Ectodermal cell (in vitro differentiated cells): Measurements from ENCODE around the gene POLR2M.

Experiments used
- H3K27ac ChIP-seq: 2 replicates; pipeline ENCODE4 v1.7.0; 2013; ENCODE audit warnings: mild to moderate bottlenecking, low read depth, low read length; ENCODE audit not compliant: insufficient read depth, poor library complexity, severe bottlenecking
- H3K27me3 ChIP-seq: 2 replicates; pipeline ENCODE4 v1.7.0; 2013; ENCODE audit warnings: mild to moderate bottlenecking, low read length; ENCODE audit not compliant: insufficient read depth, control insufficient read depth, poor library complexity, severe bottlenecking
- H3K36me3 ChIP-seq: one replicate; pipeline ENCODE4 v1.7.0; 2013; ENCODE audit warnings: low read length; ENCODE audit not compliant: control insufficient read depth, insufficient read depth
- H3K4me1 ChIP-seq: one replicate; pipeline ENCODE4 v1.7.0; 2013; ENCODE audit warnings: low read length; ENCODE audit not compliant: control insufficient read depth, insufficient read depth
- H3K4me3 ChIP-seq: 2 replicates; pipeline ENCODE4 v1.7.0; 2013; ENCODE audit warnings: low read depth, low read length, control low read depth; ENCODE audit not compliant: insufficient read depth
- H3K9me3 ChIP-seq: 2 replicates; pipeline ENCODE4 v1.7.0; 2013; ENCODE audit warnings: mild to moderate bottlenecking, low read length, moderate library complexity; ENCODE audit not compliant: control insufficient read depth
- WGBS, 2 experiments: methylation state at CpG; one replicate each; pipeline ENCODE4 v1.1.7; 2013; ENCODE audit warnings: missing lambda C conversion rate in 2 of 2; 5-methylcytosine and 5-hydroxymethylcytosine counted together

Gene POLR2M

DNA sequence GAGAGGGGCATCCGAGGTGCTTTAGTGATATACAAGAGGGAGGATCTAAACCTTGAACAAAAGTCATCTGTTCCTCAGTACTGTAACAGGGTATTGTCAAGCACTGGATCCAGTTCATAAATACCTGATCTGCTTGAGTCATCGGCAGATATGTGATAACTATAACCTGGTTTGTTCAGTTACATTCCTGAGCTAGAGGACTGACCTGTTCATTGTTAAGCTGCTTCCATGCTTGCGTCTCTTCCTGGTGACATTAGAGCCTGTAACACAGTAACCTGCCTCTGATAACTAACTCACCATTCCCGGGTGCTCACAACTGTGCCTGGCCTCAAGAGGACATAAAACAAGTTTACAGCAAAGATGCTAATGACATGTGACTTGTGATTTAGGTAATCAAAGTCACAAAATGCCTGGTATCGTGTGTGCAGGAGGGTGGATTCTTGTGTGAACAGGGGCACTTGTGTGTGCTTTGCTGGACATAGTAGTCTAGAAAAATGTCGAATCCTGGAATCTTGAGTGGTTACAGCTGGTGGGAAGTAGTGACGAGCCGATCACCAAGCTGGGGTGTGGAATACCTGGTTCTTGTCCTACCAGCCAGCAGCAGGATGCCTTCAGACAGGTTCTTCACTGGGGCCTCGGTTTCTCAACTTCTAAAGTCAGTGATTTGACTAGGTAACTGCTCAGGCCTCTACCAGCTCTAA is 30.9 kb upstream of the POLR2M start:
- no peak overlapping the region for H3K27ac ChIP-seq
- no peaks in the 10 kb centered on the region for H3K27me3 ChIP-seq
- H3K9me3 ChIP-seq, result no peaks in the 10 kb centered on the region
- no peaks in the 10 kb centered on the region for H3K4me1 ChIP-seq
- H3K4me3 ChIP-seq, result no peak overlapping the region
- no peaks in the 10 kb centered on the region for H3K36me3 ChIP-seq
- 92 to 93% methylated on average over 9 of the region's 9 CpGs for WGBS, 2 experiments

DNA sequence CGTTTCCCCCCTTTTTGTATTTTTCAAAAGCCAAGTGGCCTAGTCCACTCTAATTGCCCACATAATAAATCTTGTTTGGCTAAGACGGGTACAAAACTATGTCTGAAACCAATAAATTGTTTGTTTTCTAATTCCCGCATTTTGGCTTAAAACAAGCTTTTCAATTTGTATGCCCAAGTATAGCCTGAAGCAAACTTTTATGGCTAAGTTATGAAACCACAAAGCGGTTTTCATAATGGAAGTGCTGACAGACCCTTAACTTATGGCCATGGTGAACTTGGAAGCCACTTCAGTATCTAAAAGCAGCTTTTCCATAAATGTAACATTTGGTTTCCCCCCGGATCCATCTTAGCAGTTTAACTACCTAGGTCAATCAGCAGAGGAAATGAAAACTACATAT is 29.9 kb upstream of the POLR2M start:
- WGBS, 2 experiments, result 92 to 96% methylated on average over 5 of the region's 5 CpGs
- Histone ChIP-seq H3K9me3 (no peaks in the 10 kb centered on the region), H3K36me3 (no peaks in the 10 kb centered on the region), H3K4me3 (no peak overlapping the region), H3K4me1 (no peaks in the 10 kb centered on the region), H3K27me3 (no peaks in the 10 kb centered on the region), H3K27ac (no peak overlapping the region)

DNA sequence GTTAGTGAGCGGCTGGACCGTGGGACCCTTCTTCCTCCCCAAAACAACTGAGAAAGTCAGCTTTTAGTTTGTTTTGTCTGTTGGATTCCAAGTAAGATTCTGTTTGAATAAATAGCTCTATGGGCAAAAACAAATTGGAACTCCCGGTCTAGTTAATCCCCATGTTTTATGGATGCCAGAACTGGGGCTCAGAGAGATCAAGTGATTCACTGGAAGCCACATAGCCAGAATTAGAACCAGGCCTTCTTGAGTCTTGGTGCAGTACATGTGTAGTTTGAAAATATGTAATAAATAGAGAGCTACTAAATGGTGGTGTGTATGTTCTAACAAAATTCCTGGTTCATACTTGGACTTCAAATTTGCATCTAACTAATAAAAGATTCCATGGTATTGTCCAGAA is 29.3 kb upstream of the POLR2M start:
- Histone ChIP-seq H3K4me3 (no peak overlapping the region), H3K4me1 (no peaks in the 10 kb centered on the region), H3K27me3 (no peaks in the 10 kb centered on the region), H3K27ac (no peak overlapping the region), H3K36me3 (no peaks in the 10 kb centered on the region), H3K9me3 (no peaks in the 10 kb centered on the region)
- WGBS, 2 experiments, result 94 to 96% methylated on average over 3 of the region's 3 CpGs

- no peaks in the 10 kb centered on the region for H3K4me1 ChIP-seq
- H3K9me3 ChIP-seq, result no peaks in the 10 kb centered on the region
- H3K4me3 ChIP-seq, result no peak overlapping the region
- no peak overlapping the region for H3K27ac ChIP-seq
- no peaks in the 10 kb centered on the region for H3K27me3 ChIP-seq
- H3K36me3 ChIP-seq, result no peaks in the 10 kb centered on the region
- WGBS, 2 experiments, result 84 to 100% methylated on average over 1 of the region's 1 CpG
Observed at GRCh38 chr15:57680021-57680420, 26.5 kb upstream of the POLR2M start.

GRCh38 chr15:57681011-57681410 is 25.5 kb upstream of the POLR2M start:
- no peaks in the 10 kb centered on the region for H3K9me3 ChIP-seq
- no peak overlapping the region for H3K27ac ChIP-seq
- H3K36me3 ChIP-seq, result no peaks in the 10 kb centered on the region
- WGBS, 2 experiments, result 100% methylated on average over 1 of the region's 1 CpG
- no peaks in the 10 kb centered on the region for H3K27me3 ChIP-seq
- no peaks in the 10 kb centered on the region for H3K4me1 ChIP-seq
- no peak overlapping the region for H3K4me3 ChIP-seq

DNA sequence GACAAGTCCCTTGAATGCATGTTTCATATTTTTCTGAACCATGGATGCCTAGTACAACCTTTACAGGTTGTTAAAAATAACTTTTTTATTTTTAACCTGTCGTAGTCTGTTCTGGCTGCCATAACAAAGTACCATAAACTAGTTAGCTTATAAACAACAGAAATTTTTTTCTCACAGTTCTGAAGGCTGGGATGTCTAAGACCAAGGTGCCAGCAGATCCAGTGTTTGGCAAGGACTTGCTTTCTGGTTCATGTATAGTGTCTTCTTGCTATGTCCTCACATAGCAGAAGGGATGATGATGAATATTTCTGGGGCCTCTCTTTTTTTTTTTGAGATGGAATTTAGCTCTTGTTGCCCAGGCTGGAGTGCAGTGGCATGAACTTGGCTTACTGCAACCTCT is 23.0 kb upstream of the POLR2M start:
- 86 to 100% methylated on average over 1 of the region's 1 CpG for WGBS, 2 experiments
- Histone ChIP-seq H3K27ac (no peak overlapping the region), H3K4me3 (no peak overlapping the region), H3K4me1 (no peaks in the 10 kb centered on the region), H3K27me3 (no peaks in the 10 kb centered on the region), H3K9me3 (no peaks in the 10 kb centered on the region), H3K36me3 (no peaks in the 10 kb centered on the region)

DNA sequence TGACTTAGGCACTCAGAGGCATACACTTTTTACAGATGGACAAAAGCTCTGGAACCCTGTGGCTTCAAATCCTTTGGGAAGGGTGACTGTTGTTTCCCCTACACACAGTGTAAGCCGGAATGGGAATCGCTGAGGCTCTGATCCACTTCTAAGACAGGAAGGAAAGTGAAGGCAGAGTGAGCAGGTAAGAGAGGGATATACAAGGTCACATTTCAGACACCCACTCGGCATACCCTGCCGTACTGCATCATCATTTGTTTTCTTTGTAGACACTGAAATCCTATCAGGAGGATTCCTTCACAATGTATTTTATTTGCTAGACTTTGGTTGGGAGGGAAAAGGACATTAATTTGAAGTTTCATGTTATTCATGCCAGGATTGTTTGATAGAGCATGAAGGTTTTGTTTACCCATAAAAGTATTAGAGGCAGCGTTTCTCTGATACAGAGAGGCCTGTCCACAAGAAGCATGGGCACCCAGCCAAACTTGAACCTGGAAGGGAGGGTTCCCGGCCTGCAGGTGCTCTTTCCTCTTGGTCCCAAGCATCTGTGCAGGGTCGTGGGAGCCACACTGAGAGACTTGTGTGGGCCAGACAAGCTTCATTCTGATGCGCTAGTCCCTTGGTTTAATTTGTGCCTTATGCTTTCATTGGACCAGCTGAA is 21.9 kb upstream of the POLR2M start:
- Histone ChIP-seq H3K4me3 (no peak overlapping the region), H3K9me3 (no peaks in the 10 kb centered on the region), H3K36me3 (no peaks in the 10 kb centered on the region), H3K27me3 (no peaks in the 10 kb centered on the region), H3K27ac (no peak overlapping the region), H3K4me1 (no peaks in the 10 kb centered on the region)
- 90 to 91% methylated on average over 8 of the region's 8 CpGs for WGBS, 2 experiments

DNA sequence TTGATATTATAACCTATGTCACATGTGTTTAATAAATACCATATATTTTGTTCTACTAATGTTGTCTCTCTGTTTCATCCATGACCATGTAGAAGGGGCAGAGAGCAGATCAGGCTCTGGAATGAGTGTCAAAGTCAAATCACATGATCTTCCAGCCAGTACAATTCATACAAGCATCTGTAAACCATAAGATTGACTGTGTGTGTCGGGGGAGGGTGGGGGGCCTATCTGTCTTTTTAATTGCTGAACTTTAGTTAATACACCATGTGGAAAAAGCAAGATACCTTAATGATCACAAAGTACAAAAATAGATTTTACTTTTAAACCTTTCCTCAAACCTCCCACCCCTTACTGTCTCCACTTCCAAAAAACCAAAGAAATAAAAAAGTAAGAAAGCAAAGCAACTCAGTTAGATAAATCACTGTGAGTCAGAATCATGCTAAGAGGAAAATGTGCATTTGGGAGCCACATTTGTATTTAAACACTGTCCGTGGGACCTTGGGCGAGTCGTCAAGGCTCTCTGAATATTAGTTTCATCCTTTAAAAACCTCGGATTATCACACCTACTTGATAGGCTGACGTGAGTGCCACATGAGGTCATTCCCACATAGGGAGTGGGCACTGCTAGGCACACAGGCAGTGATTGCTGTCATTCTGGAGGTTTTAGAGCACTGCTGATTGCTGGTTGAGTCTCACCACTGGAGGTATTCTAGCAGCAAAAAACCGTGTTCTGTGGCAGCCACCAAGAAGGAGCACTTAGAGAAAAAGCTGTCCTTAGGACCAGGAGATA is 21.0 kb upstream of the POLR2M start:
- Histone ChIP-seq H3K4me1 (no peaks in the 10 kb centered on the region), H3K36me3 (no peaks in the 10 kb centered on the region), H3K9me3 (no peaks in the 10 kb centered on the region), H3K27ac (no peak overlapping the region), H3K27me3 (no peaks in the 10 kb centered on the region), H3K4me3 (no peak overlapping the region)
- WGBS, 2 experiments, result 72 to 82% methylated on average over 6 to 7 of the region's 7 CpGs

DNA sequence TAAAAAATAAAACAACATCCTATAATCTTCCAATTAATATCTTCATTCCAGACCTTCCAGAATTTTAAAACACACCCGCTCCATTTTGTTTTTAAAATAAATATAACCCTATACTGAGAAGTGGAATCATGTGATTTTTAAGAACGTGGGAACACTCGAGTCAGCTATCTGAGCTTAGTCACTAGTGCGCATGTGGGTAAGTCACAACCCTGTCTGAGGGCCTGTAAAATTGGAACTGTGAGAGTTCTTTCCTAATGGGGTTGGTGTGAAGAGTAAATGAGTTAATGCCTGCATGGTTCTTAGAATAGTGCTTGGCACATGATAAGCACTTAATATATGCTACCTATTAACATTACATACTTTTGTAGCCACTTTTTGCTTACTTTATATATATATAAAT is 19.9 kb upstream of the POLR2M start:
- WGBS, 2 experiments, result 94 to 99% methylated on average over 4 of the region's 4 CpGs
- H3K4me3 ChIP-seq, result no peak overlapping the region
- no peaks in the 10 kb centered on the region for H3K27me3 ChIP-seq
- no peak overlapping the region for H3K27ac ChIP-seq
- no peaks in the 10 kb centered on the region for H3K9me3 ChIP-seq
- no peaks in the 10 kb centered on the region for H3K4me1 ChIP-seq
- H3K36me3 ChIP-seq, result no peaks in the 10 kb centered on the region

DNA sequence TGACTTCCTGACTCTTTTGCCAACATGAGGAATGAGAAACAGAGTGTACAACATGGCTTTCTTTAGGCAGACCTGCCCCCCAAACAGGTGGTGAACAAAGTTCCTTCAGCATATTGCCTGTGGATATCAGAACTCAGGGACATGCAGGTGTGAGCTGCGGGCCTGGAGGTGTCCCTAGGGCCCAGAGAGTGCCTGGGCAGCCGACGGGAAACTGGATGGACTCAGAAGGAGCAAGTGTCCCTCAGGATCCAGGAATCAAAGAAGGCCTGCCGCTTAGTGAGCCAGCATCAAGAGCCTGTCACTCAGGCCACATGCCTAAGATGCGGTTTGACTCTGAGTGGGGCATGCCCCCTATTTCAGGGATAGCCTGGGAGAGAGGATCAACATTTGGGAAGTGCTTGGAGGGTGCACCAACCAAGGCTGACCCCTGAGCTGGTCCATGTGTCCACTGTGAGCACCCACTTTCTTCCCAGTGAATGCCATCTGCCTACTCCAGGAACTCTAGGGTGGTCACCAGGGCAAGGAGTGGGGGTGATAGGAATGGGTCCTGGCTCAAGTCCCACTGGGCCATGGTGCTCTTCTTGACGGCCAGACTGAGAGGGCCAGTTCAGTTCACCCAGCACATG is 16.1 kb upstream of the POLR2M start:
- no peaks in the 10 kb centered on the region for H3K27me3 ChIP-seq
- H3K4me1 ChIP-seq, result no peaks in the 10 kb centered on the region
- WGBS, 2 experiments, result 92 to 94% methylated on average over 6 of the region's 6 CpGs
- H3K27ac ChIP-seq, result no peak overlapping the region
- H3K4me3 ChIP-seq, result no peak overlapping the region
- H3K36me3 ChIP-seq, result no peaks in the 10 kb centered on the region
- no peaks in the 10 kb centered on the region for H3K9me3 ChIP-seq
